ENCODE data around the gene KCP.
A peak's percentile ranks its signal among the peaks of the same experiment; 100 is the strongest.

KCP gene

DNA sequence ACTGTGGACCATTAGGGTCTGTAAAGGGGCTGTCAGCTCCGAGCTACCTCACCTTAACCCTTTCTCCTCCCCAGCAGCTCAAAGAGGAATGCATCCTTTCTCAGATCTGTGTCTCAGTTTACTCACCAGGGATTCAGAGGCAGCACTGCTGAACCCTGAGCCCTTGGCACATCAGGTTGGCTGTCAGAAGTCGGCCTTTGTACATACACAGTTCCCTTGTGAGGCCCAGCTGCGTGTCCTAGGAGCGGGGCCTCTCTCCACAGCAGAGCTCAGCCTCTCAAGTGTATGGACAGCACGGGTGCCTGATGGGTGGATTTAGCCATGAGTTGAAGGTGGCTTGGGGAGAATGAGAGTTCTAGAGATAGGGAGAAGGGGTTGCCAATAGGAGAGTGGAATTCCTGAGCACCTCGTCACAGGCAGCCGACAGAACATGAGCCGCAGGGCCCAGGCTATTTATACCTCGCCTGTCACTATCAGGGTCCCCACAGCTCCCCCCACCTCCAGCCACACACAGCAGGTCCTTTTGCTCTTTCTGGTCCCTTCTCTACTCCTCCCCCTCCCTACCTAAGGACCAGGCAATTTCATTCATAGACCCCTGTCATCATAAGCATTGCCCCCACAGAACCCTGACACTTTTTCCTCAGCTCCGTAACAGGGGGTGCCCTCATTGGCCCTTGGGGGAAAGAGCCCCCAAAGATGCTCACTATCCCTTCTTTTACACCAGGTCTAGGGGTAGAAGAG is 82.4 kb downstream of the KCP start:
- DNase-seq (ENCODE audit: low spot score) = no peak

DNA sequence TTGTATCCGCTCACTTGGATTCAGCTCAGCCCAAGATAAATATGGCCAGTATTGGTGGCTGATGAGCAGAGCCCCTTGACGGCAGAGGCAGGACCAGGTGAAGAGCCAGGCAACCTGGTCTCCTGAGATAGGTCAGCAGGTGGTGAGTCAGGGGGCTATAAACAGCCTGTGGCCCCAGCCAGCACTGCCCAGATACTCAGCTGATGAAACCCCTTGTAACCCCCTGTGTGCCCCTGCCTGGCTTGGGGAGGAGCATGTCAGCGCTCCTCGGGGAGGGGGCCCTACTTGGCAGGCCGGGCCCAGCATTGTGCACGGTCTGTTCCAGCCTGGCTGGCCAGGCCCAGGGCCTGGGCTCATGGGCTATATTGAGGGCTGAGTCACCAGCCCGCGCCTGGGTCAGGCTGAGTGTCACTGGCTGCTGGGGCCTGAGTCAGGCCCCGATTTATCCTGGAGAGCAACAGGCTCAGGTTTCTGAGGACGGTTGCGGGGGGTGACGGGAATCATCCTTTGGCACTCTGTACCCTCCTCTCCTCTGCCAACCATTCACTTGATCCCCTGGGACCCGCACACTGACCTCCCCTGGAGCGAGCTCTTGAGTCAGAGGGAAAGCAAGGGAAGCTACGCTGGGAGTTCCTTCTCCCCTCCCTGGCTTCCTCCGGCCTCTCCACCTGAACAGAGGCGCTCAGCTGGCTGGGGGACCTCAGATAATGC is 83.1 kb downstream of the KCP start:
- DNase-seq (ENCODE audit: low spot score) = peak; percentile 87

DNA sequence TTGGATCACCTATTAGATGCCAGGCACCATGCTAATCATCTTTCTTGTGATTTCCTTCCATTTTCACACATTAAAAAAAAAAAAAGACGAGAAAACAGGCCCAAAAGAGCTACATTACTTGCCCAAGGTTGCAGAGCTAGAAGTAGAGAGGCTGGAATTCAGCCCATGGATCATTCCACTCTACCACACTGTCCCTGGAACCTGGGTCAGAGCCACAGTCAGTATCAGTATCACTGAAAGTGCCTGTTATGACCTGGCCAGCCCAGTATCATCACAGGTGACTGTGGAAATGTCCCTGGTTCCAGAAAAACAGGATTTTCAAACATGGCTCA is 83.6 kb downstream of the KCP start:
- DNase-seq (ENCODE audit: low spot score) = no peak

Measured in RKO (cell line).